HG02970 (cell line): ENCODE results near the gene PTPRQ.
"Not testable (repeated sequence)": the region's sequence is repeated elsewhere in the genome, so short reads cannot be mapped to it uniquely, and the experiment has no call there.

Experiments used
- ATAC-seq: cut with Tn5 transposase; IDR thresholded peaks from one replicate; pipeline ENCODE4 v1.9.1; 2021; ENCODE audit warnings: mild to moderate bottlenecking, moderate library complexity, moderate number of reproducible peaks; ENCODE audit not compliant: unreplicated experiment, low FRiP score

PTPRQ gene

GRCh38 chr12:80632835-80633234, 188.8 kb downstream of the PTPRQ start:
- ATAC-seq = no peak

GRCh38 chr12:80634903-80635302, 190.9 kb downstream of the PTPRQ start:
- no peak for ATAC-seq

- no peak for ATAC-seq
These were observed 192.8 kb downstream of the PTPRQ start for GRCh38 chr12:80636832-80637231.

- no peak for ATAC-seq
These were observed 197.9 kb downstream of the PTPRQ start for GRCh38 chr12:80641936-80642335.

- ATAC-seq = no peak
These were observed 199.9 kb downstream of the PTPRQ start for GRCh38 chr12:80643961-80644360.

GRCh38 chr12:80648881-80649280, 204.8 kb downstream of the PTPRQ start:
- no peak for ATAC-seq

- ATAC-seq = no peak
These were observed 211.7 kb downstream of the PTPRQ start for GRCh38 chr12:80655751-80656150.

GRCh38 chr12:80659512-80660063, 215.6 kb downstream of the PTPRQ start:
- no peak for ATAC-seq

GRCh38 chr12:80662586-80662985, 218.6 kb downstream of the PTPRQ start:
- ATAC-seq = no peak

- no peak for ATAC-seq
These were observed 226.2 kb downstream of the PTPRQ start for GRCh38 chr12:80670214-80670613.

- ATAC-seq = not testable (repeated sequence)
These were observed 232.1 kb downstream of the PTPRQ start for GRCh38 chr12:80676042-80676636.

GRCh38 chr12:80676856-80677255, 232.8 kb downstream of the PTPRQ start:
- ATAC-seq = no peak

- ATAC-seq = no peak
These were observed 234.0 kb downstream of the PTPRQ start for GRCh38 chr12:80677994-80678393.

- no peak for ATAC-seq
These were observed 235.5 kb downstream of the PTPRQ start for GRCh38 chr12:80679346-80680131.

- no peak for ATAC-seq
These were observed 237.3 kb downstream of the PTPRQ start for GRCh38 chr12:80681287-80681686.

- no peak for ATAC-seq
These were observed 237.8 kb downstream of the PTPRQ start for GRCh38 chr12:80681786-80682185.

GRCh38 chr12:80684077-80684495, 240.1 kb downstream of the PTPRQ start:
- no peak for ATAC-seq

GRCh38 chr12:80690090-80690489, 246.1 kb downstream of the PTPRQ start:
- ATAC-seq = no peak

- ATAC-seq = no peak
These were observed 246.5 kb downstream of the PTPRQ start for GRCh38 chr12:80690513-80690912.

GRCh38 chr12:80692114-80692513, 248.1 kb downstream of the PTPRQ start:
- no peak for ATAC-seq

GRCh38 chr12:80697270-80697887, 253.3 kb downstream of the PTPRQ start:
- ATAC-seq = no peak
